ENCODE results near the gene GALNT7. TPM values are rescaled to one million over a fixed set of nuclear protein-coding genes. Genes with fewer than 3 reads are reported as not detected.

Gene GALNT7
- total RNA-seq, 1 donor = 18.8 TPM

DNA sequence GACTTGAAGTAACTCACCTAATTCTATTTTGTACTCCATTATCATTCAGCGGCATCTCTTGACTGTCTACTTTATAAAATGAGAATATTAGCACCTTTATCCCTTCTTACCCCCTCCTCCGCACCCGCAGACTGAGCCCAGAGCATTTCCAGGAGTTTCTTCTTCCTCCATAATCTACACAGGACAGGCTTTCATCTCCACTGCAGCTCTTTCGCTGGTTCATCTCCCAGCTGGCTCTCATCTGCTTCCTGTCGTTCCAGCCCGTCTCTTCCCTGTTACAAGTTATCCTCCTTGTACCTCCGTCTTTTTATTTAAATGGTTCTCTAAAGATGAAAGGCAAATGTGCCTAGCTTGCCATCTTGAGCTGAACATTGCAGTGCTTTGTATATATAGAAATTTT is 39.8 kb downstream of the GALNT7 start:
- no peak for DNase-seq (ENCODE audit: insufficient read length, low spot score, missing footprints)
- H3K27ac ChIP-seq (ENCODE audit: low read depth, low read length) = no peak overlapping the region
- peaks cover 19% of the 10 kb centered on the region for H3K4me1 ChIP-seq (ENCODE audit: insufficient read depth, low read length)
- H4K20me1 ChIP-seq (ENCODE audit: insufficient read depth, low read length) = peaks cover 6% of the 10 kb centered on the region
- no peaks in the 10 kb centered on the region for H3K27me3 ChIP-seq (ENCODE audit: insufficient read depth, low read length)
- no peaks in the 10 kb centered on the region for H3K9me3 ChIP-seq (ENCODE audit: low read depth, low read length)
- no peak overlapping the region for H3K4me3 ChIP-seq (ENCODE audit: insufficient read depth, low read length)
- H2AFZ ChIP-seq (ENCODE audit: low read length) = no peak overlapping the region
- no peaks in the 10 kb centered on the region for H3K36me3 ChIP-seq (ENCODE audit: insufficient read depth, low read length)
- H3K79me2 ChIP-seq (ENCODE audit: insufficient read depth, low read length) = peaks cover 3% of the 10 kb centered on the region
- TF ChIP-seq CTCF (IDR thresholded peaks at IDR 0.05; ENCODE audit: extremely low read depth, low read depth, low read length) = no peak
- H3K4me2 ChIP-seq (ENCODE audit: insufficient read depth, low read length) = no peak overlapping the region

DNA sequence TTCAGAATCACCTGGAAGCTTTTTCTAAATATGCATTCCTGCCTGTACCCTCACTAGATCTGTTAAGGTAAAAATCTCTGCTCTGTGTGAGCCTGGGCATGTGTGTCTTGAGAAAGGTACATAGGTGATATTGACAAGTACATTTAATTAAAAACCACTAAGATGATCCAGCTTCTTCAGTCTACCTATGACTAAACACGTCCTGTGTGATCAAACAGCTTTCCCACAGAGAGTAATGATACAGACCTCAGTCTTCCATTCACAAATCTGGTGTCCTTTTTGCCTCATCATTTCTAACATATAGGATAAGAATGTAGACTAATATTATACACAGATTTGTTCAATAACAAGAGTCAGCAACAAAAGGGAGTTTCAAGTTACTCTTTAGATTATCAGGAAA is 42.6 kb downstream of the GALNT7 start:
- peaks cover 3% of the 10 kb centered on the region for H3K79me2 ChIP-seq (ENCODE audit: insufficient read depth, low read length)
- no peaks in the 10 kb centered on the region for H3K9me3 ChIP-seq (ENCODE audit: low read depth, low read length)
- H3K4me3 ChIP-seq (ENCODE audit: insufficient read depth, low read length) = no peak overlapping the region
- peaks cover 10% of the 10 kb centered on the region for H4K20me1 ChIP-seq (ENCODE audit: insufficient read depth, low read length)
- H3K36me3 ChIP-seq (ENCODE audit: insufficient read depth, low read length) = no peaks in the 10 kb centered on the region
- no peak overlapping the region for H3K27ac ChIP-seq (ENCODE audit: low read depth, low read length)
- H3K4me1 ChIP-seq (ENCODE audit: insufficient read depth, low read length) = peaks cover 27% of the 10 kb centered on the region
- H3K4me2 ChIP-seq (ENCODE audit: insufficient read depth, low read length) = no peak overlapping the region
- DNase-seq (ENCODE audit: insufficient read length, low spot score, missing footprints) = no peak
- no peaks in the 10 kb centered on the region for H3K27me3 ChIP-seq (ENCODE audit: insufficient read depth, low read length)
- TF ChIP-seq CTCF (IDR thresholded peaks at IDR 0.05; ENCODE audit: extremely low read depth, low read depth, low read length) = no peak
- H2AFZ ChIP-seq (ENCODE audit: low read length) = no peak overlapping the region

GRCh38 chr4:173211838-173212237 is 43.2 kb downstream of the GALNT7 start:
- no peaks in the 10 kb centered on the region for H3K9me3 ChIP-seq (ENCODE audit: low read depth, low read length)
- H3K79me2 ChIP-seq (ENCODE audit: insufficient read depth, low read length) = peaks cover 3% of the 10 kb centered on the region
- no peak overlapping the region for H3K4me3 ChIP-seq (ENCODE audit: insufficient read depth, low read length)
- peaks cover 27% of the 10 kb centered on the region for H3K4me1 ChIP-seq (ENCODE audit: insufficient read depth, low read length)
- peaks cover 10% of the 10 kb centered on the region for H4K20me1 ChIP-seq (ENCODE audit: insufficient read depth, low read length)
- H3K36me3 ChIP-seq (ENCODE audit: insufficient read depth, low read length) = no peaks in the 10 kb centered on the region
- no peak overlapping the region for H3K27ac ChIP-seq (ENCODE audit: low read depth, low read length)
- peak; percentile 43 for DNase-seq (ENCODE audit: insufficient read length, low spot score, missing footprints)
- no peak overlapping the region for H2AFZ ChIP-seq (ENCODE audit: low read length)
- no peak for TF ChIP-seq CTCF (IDR thresholded peaks at IDR 0.05; ENCODE audit: extremely low read depth, low read depth, low read length)
- peak overlapping the region; percentile 34 for H3K4me2 ChIP-seq (ENCODE audit: insufficient read depth, low read length)
- H3K27me3 ChIP-seq (ENCODE audit: insufficient read depth, low read length) = no peaks in the 10 kb centered on the region

DNA sequence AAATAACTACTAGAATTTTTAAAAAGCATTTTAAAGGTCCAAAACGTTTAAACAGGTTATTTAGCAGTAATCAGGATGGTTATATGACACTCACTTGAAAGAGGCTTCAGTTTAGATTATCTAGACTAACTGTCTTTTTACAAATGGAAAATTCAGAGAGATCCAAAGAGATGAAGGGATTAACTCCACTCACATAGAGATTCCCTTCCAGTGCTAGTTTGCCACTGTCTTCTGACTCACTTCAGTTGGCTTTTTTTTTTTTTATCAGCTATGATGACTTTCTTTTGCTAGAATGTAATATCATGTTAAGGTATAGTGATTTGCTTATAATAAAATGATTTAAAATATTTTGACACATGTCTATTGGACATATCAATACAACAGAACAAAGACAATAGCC is 43.8 kb downstream of the GALNT7 start:
- H3K4me3 ChIP-seq (ENCODE audit: insufficient read depth, low read length) = no peak overlapping the region
- no peak overlapping the region for H3K4me2 ChIP-seq (ENCODE audit: insufficient read depth, low read length)
- H3K4me1 ChIP-seq (ENCODE audit: insufficient read depth, low read length) = peaks cover 32% of the 10 kb centered on the region
- DNase-seq (ENCODE audit: insufficient read length, low spot score, missing footprints) = no peak
- H2AFZ ChIP-seq (ENCODE audit: low read length) = no peak overlapping the region
- H4K20me1 ChIP-seq (ENCODE audit: insufficient read depth, low read length) = peaks cover 10% of the 10 kb centered on the region
- no peak overlapping the region for H3K27ac ChIP-seq (ENCODE audit: low read depth, low read length)
- peaks cover 3% of the 10 kb centered on the region for H3K79me2 ChIP-seq (ENCODE audit: insufficient read depth, low read length)
- no peaks in the 10 kb centered on the region for H3K36me3 ChIP-seq (ENCODE audit: insufficient read depth, low read length)
- no peak for TF ChIP-seq CTCF (IDR thresholded peaks at IDR 0.05; ENCODE audit: extremely low read depth, low read depth, low read length)
- no peaks in the 10 kb centered on the region for H3K27me3 ChIP-seq (ENCODE audit: insufficient read depth, low read length)
- no peaks in the 10 kb centered on the region for H3K9me3 ChIP-seq (ENCODE audit: low read depth, low read length)

Data from osteoblast (primary cell).